Activated T-cell treated with anti-CD3 and anti-CD28 coated beads, Interleukin-2, amount 50 U/mL, for 4 hours (primary cell): ENCODE data around the gene INF2. TPM values are rescaled to one million over a fixed set of nuclear protein-coding genes. Genes with fewer than 3 reads are reported as not detected.

Experiments used
- ATAC-seq, 2 donors: fragments of 200-7000 bp; cut with Tn5 transposase; one replicate each; pipeline ENCODE4 v1.10.0; 2021
- DNase-seq: peaks from one replicate; pipeline ENCODE4 v3.0.0-alpha.2; 2020
- H3K27me3 Mint-ChIP-seq: one replicate; pipeline ENCODE4 v1.8.0; 2021; ENCODE audit warnings: low read depth, mixed read lengths
- H3K36me3 Mint-ChIP-seq: one replicate; pipeline ENCODE4 v1.8.0; 2022; ENCODE audit warnings: mixed read lengths; ENCODE audit not compliant: insufficient read depth
- H3K4me1 Mint-ChIP-seq: one replicate; pipeline ENCODE4 v1.8.0; 2021; ENCODE audit warnings: low read depth, mixed read lengths
- H3K4me3 Mint-ChIP-seq: one replicate; pipeline ENCODE4 v1.8.0; 2021; ENCODE audit warnings: mild to moderate bottlenecking, moderate library complexity, mixed read lengths
- H3K9me3 Mint-ChIP-seq: one replicate; pipeline ENCODE4 v1.8.0; 2021; ENCODE audit warnings: mixed read lengths
- total RNA-seq, 3 donors: library from RNA; stranded (reverse); gene quantifications; one replicate each; pipeline ENCODE4 v1.2.1, GENCODE V29; 2021

The INF2 gene
- total RNA-seq, 3 donors from 2014 or later = 51.8 to 54.9 (median 54.5) TPM

DNA sequence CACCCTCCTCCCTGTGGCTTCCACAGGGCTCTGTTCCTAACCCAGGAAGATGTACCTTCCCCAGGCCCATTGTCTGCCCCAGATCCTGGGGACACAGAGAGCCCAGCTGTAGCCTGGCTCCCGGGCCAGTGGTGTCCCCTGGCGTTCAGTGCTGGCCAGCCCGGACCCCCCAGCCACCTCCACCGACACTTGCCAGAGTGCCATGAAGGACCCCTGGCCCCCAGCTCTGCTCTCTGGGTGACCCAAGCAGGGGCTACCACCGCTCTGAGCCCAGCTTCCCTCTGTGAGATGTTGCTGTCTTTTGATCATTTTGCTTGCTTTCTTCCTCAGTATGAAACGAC is 6.2 kb downstream of the INF2 start:
- Mint-ChIP-seq H3K36me3 (no peaks in the 10 kb centered on the region), H3K4me3 (peak overlapping the region; percentile 37), H3K4me1 (peaks cover 42% of the 10 kb centered on the region), H3K9me3 (no peaks in the 10 kb centered on the region), H3K27me3 (no peaks in the 10 kb centered on the region)
- DNase-seq (no peak), ATAC-seq (no peak)

DNA sequence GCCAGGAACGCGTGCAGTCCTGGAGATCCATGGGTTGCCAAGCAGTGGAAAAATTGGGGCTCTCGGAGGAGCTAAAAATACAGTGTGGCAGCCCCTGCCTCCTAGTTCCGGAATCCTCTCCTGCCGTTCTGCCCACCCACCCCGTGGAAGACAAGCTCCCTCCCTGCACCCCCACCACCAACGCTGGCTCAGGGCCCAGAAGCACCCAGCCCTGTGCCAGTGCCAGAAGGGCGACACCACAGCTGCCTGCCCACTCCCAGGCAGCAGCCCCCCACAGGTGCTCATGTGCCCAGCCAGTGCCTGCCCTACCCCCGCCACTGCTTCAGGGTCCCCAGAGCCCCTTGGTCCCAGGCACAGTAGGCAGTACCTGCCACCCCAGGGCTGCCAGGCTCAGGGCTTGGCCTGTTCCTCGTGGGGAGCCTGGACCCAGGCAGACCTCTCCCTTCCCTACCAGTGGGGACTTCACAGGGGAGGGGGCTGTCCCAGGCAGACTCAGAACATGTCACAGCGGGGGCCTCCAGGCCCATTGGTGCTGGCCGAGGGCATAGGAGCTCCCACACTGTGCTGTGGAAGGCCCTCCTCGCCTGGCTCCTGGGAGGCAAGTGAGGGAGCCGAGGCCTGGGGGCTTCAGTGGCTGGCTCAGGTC is 7.4 kb downstream of the INF2 start:
- Mint-ChIP-seq H3K36me3 (no peaks in the 10 kb centered on the region), H3K9me3 (no peaks in the 10 kb centered on the region)

DNA sequence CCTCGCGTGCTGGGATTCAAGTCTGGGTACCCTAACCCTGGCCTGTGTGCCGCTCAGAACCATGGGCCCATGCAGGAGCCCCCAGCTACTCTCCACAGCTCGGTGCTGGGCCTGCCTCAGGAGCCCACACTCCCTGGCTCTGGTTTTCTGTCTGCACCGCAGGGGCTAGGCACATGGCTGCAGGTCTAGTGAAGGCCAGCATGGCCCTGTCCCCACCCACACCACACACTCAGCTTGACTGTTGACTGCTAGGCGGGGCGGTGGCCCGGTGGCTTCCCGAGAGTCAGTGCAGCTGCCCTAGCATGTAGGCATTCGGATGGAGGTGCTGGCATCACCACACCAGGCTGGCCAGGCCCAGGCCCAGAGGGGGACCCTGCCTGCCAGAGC is 7.9 kb downstream of the INF2 start:
- Mint-ChIP-seq H3K36me3 (no peaks in the 10 kb centered on the region), H3K4me3 (no peak overlapping the region), H3K4me1 (peaks cover 30% of the 10 kb centered on the region), H3K27me3 (no peaks in the 10 kb centered on the region), H3K9me3 (no peaks in the 10 kb centered on the region)
- DNase-seq (no peak), ATAC-seq (no peak)

More for the DNA sequence above, 7.4 kb downstream of the INF2 start:
- Mint-ChIP-seq H3K27me3 (no peaks in the 10 kb centered on the region), H3K4me3 (no peak overlapping the region), H3K4me1 (peaks cover 32% of the 10 kb centered on the region)
- ATAC-seq (no peak), DNase-seq (no peak)

DNA sequence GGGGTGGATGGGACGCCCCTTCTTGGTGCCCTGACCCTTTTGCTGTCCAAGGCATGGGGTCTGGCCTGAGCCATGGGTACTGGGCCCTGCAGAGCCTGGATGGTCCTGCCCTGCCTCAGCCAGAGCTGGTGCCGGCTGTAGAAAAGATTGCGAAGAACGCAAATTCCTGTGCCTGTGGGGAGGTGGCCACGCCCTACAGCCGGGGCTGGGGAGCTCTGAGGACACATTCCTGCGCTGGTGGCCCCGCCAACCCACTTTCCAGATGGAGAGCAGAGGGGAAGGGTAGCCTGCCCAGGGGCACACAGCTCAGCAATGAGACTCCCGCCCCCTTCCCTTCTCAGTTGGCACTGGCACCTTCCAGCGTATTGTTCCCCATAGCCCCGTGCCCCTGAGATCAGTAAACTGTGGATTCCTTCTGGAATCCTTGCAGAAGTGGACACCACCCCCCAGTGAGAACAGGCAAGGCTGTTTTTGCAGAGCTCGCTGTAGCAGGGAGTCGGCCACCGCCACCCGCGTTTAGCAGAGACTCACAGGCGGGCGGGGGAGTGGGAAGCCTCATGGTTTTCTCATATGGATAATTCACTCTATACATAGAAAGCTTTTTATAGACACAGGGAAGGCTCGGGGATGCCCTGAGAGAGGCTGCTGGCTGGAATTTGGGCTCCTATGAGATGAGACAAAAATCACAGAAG is 8.6 kb downstream of the INF2 start:
- DNase-seq = no peak
- ATAC-seq = no peak
- Mint-ChIP-seq H3K27me3 (no peaks in the 10 kb centered on the region), H3K36me3 (no peaks in the 10 kb centered on the region), H3K9me3 (no peaks in the 10 kb centered on the region), H3K4me1 (peaks cover 30% of the 10 kb centered on the region), H3K4me3 (no peak overlapping the region)

DNA sequence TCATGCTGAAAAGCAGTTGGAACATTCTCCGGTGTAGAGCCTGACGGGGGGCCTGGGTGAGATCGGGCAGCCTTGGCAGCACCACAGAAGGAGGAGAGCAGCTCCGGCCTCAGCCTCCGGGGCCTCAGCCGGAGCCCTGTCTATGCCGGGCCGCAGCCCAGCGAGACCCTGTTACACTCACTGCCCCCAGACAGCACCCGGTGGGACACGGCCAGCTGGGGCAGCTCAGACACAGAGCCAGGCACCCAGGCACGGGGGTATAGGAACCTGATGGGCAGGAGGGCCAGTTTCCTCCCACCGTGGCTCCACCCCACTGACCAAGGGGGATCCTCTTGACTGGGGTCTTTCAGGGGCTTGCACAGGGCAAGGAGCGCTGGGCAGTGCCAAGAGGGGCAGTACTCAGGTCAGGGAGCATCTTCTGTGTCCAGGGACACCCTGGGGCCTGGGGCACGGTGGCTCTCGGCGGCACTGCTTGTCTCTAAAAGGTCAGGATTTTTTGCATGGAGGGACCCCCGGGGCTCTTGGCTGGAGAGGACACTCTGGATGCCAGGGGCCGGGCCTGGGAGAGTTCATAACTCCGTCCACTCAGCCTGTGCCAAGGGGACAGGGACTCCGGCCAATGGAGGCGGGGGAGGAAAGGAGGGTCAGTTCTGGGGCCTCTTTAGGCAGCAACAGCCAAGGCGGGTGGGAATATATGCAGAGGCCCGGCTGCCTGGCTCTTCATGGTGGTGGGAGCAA is 9.4 kb downstream of the INF2 start:
- ATAC-seq (no peak), DNase-seq (no peak)
- H3K4me1 Mint-ChIP-seq = peaks cover 28% of the 10 kb centered on the region
- no peaks in the 10 kb centered on the region for H3K36me3 Mint-ChIP-seq
- H3K9me3 Mint-ChIP-seq = no peaks in the 10 kb centered on the region
- no peaks in the 10 kb centered on the region for H3K27me3 Mint-ChIP-seq
- H3K4me3 Mint-ChIP-seq = no peak overlapping the region

DNA sequence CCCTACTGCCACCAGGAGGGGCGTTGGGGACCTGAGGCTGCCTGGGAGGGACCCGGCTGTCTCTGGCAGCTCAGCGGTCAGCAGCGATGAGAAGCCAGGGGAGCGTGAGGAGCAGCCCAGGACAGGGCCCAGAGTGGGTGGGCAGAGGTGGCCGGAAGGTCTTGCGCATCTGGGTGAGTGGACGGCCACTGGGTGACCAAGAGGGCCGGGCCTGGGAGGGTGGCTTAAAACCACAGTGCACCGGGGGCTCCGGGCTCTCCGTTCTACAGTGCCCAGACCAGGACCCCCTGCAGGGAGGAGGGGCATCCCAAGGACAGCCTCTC is 10.0 kb downstream of the INF2 start:
- Mint-ChIP-seq H3K36me3 (no peaks in the 10 kb centered on the region), H3K27me3 (no peaks in the 10 kb centered on the region)

DNA sequence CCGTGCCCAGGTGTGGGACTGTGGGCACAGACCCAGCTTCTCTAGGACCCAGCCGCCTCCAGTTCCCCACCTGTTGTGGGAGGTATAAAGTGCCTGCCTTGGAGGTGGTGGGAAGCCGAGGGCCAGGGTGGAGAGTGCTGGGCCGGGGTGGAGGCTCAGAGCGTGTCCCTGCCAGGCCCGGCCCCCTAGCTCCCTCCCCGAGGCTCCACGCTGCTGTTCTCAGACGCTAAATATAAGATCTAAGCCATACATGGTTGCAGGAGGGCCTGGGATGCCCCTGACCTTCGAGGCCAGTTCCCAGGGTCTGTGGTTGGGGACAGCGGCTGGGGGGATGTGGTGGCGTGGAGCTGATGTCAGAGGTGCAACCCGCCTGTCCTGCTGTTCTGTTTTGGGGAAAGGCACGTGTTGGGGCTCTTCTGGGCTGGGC is 10.8 kb downstream of the INF2 start:
- no peak overlapping the region for H3K4me3 Mint-ChIP-seq
- ATAC-seq = no peak

More for the DNA sequence above, 10.0 kb downstream of the INF2 start:
- peaks cover 23% of the 10 kb centered on the region for H3K4me1 Mint-ChIP-seq
- no peak overlapping the region for H3K4me3 Mint-ChIP-seq
- no peak for ATAC-seq
- no peak for DNase-seq
- H3K9me3 Mint-ChIP-seq = no peaks in the 10 kb centered on the region

DNA sequence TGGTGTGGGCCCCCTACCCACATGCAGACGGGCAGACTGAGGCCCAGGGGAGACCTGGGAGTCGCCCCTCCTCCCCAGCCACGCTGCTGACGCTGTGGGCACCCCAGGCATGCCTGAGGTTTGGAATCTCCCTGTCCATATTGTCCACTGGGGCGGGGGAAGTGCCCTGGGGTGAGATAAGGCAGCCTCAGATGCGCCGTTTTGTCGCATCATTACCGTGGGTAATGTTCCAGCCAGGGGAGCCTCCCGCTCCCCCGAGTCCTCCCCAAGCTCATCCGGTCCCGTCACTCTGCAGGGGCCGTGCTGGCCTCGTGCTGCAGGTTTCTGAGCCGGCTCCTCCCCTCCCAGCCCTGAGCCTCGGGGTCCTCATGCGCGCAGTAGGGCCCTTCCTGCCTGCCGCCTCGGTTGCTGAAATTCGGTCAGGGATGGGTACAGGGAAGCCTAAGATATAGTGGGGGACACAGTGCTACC is 11.4 kb downstream of the INF2 start:
- no peaks in the 10 kb centered on the region for H3K36me3 Mint-ChIP-seq
- ATAC-seq (no peak), DNase-seq (no peak)
- no peaks in the 10 kb centered on the region for H3K9me3 Mint-ChIP-seq
- peaks cover 10% of the 10 kb centered on the region for H3K4me1 Mint-ChIP-seq
- H3K27me3 Mint-ChIP-seq = no peaks in the 10 kb centered on the region
- no peak overlapping the region for H3K4me3 Mint-ChIP-seq

More for the DNA sequence above, 10.8 kb downstream of the INF2 start:
- Mint-ChIP-seq H3K27me3 (no peaks in the 10 kb centered on the region), H3K9me3 (no peaks in the 10 kb centered on the region), H3K36me3 (no peaks in the 10 kb centered on the region), H3K4me1 (peaks cover 14% of the 10 kb centered on the region)
- DNase-seq = no peak

DNA sequence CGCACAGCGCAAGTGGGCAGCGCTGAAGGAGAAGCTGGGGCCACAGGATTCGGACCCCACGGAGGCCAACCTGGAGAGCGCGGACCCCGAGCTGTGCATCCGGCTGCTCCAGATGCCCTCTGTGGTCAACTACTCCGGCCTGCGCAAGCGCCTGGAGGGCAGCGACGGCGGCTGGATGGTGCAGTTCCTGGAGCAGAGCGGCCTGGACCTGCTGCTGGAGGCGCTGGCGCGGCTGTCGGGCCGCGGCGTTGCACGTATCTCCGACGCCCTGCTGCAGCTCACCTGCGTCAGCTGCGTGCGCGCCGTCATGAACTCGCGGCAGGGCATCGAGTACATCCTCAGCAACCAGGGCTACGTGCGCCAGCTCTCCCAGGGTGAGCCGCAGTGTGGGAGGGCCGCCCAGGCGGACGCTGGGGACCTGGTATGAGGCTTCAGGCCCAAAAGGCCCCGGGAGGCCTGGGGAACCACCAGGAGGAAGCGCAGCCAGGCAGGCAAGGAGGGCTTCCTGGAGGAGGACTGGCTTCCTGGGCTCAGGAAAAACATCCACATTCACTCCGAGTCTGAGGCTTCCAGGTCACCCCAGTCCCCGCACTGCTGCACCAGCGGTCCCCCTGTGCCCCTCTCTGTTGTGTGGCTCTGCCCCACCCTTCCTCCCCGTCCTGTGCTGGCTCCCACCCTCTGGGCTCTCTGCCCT is 12.1 kb downstream of the INF2 start:
- Mint-ChIP-seq H3K36me3 (no peaks in the 10 kb centered on the region), H3K9me3 (no peaks in the 10 kb centered on the region), H3K4me3 (no peak overlapping the region), H3K27me3 (no peaks in the 10 kb centered on the region), H3K4me1 (peaks cover 2% of the 10 kb centered on the region)
- DNase-seq (no peak), ATAC-seq (no peak)

DNA sequence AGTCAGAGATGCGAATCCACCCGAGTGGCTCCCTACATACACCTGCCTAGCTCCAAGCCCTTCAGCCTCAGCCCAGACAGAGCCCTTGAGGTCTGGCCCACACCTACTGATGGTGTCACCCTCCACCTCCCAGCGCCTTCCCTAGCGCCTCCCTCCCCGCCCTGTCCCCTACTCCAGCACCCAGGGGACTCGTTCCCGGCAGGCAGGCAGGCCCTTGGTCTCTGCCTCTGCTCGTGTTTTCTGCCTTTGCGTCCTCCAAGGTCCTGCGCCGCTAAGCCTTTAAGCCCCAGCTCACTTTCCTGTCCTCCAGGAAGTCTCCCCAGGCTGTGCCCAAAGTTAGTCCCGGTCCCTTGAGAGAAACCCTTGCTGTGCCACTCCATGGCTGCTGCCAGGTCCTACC is 12.7 kb downstream of the INF2 start:
- DNase-seq (no peak), ATAC-seq (no peak)
- Mint-ChIP-seq H3K36me3 (no peaks in the 10 kb centered on the region), H3K4me3 (no peak overlapping the region), H3K4me1 (peaks cover 2% of the 10 kb centered on the region), H3K9me3 (no peaks in the 10 kb centered on the region), H3K27me3 (no peaks in the 10 kb centered on the region)

DNA sequence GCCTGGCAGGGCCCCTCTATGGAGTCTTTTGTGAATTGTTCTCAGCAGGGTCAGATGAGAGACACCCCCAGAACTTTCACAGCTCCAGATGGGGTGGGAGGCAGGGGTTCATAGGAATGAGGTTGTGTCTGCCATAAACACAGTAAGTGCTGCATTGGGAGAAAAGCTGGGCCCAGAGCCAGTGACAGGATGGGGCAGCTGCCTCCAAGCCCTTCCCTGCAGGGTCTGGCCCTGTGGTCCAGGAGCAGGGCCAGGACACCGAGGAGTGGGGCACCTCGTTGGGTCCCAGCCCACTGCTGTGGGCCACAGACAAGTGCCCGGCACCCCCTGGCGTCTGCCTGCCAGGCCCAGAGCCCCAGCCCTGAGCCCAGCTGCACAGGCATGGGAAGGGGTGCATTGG is 13.3 kb downstream of the INF2 start:
- peaks cover 2% of the 10 kb centered on the region for H3K4me1 Mint-ChIP-seq

DNA sequence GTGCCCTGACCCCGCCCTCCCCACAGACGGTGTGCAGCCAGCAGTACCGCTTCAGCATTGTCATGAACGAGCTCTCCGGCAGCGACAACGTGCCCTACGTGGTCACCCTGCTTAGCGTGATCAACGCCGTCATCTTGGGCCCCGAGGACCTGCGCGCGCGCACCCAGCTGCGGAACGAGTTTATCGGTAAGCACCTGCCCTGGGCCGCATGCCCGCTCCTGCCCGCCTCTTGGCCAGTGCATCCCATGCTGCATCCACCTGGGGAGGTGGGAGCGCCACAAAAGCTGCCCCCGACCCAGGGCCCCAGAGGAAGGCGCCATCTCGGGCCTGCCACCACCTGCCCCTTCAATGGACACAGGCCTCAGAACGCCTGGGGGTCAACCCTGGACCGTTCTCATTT is 13.9 kb downstream of the INF2 start:
- H3K27me3 Mint-ChIP-seq = no peaks in the 10 kb centered on the region
- ATAC-seq (no peak), DNase-seq (no peak)
- peaks cover 2% of the 10 kb centered on the region for H3K4me1 Mint-ChIP-seq
- H3K36me3 Mint-ChIP-seq = no peaks in the 10 kb centered on the region
- no peaks in the 10 kb centered on the region for H3K9me3 Mint-ChIP-seq
- H3K4me3 Mint-ChIP-seq = no peak overlapping the region

More for the DNA sequence above, 13.3 kb downstream of the INF2 start:
- ATAC-seq (no peak), DNase-seq (no peak)
- H3K9me3 Mint-ChIP-seq = no peaks in the 10 kb centered on the region
- no peaks in the 10 kb centered on the region for H3K27me3 Mint-ChIP-seq
- H3K4me3 Mint-ChIP-seq = no peak overlapping the region
- no peaks in the 10 kb centered on the region for H3K36me3 Mint-ChIP-seq

DNA sequence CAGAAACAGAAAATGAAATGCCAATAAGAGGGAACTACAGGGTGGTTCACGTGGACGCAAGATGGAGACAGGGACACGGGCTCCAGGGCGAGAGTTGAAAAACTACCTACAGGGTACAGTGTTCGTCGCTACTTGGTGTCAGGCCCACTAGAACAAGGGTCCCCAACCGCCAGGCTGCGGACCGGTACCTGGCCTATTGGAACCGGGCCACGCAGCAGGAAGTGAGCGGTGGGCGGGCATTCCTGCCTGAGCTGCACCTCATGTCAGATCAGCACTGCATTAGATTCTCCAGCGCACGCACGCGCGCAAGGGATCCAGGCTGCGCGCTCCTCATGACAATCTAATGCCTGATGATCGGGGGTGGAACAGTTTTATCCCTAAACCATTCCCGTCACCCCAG is 14.8 kb downstream of the INF2 start:
- no peak overlapping the region for H3K4me3 Mint-ChIP-seq
- DNase-seq (no peak), ATAC-seq (no peak)
- no peaks in the 10 kb centered on the region for H3K9me3 Mint-ChIP-seq
- no peaks in the 10 kb centered on the region for H3K27me3 Mint-ChIP-seq
- H3K4me1 Mint-ChIP-seq = peaks cover 2% of the 10 kb centered on the region
- H3K36me3 Mint-ChIP-seq = no peaks in the 10 kb centered on the region

DNA sequence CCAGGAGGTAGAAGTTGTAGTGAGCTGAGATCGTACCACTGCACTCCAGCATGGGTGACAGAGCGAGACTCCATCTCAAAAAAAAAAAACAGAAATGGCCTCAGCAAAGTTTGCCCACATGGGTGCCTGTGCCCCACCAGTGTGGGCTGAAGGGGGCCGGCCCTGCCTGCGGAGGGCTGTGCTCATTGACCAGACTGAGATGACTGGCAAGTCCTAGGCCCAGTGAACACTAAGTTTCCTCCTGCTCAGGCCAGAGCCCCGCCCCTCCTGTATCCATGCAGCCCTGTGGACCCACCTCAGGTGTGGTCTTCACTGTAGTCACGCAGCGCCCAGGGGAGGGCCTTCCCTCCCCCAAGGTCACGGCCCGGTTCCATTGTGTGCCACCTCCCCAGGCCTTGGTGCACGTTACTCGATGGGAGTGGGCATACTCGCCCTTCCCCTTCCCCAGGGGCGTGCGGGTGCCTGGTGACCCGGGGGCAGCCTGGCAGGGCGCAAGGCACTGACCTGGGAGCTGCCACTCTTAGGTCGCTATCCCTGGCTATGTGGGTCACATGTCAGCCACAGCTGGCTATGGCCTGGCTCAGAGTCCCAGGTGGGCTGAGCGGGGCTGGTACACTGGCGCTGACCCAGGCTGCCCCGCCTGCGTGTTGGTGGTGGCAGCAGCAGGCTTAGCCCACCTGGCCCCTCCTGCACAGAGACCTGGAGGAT is 16.1 kb downstream of the INF2 start:
- Mint-ChIP-seq H3K4me1 (peaks cover 2% of the 10 kb centered on the region), H3K4me3 (no peak overlapping the region), H3K27me3 (no peaks in the 10 kb centered on the region), H3K36me3 (no peaks in the 10 kb centered on the region), H3K9me3 (no peaks in the 10 kb centered on the region)
- ATAC-seq (peak; percentile 20 to 41), DNase-seq (no peak)
